HepG2 (cell line): ENCODE data around the gene CD70.
"Not testable (repeated sequence)": the region's sequence is repeated elsewhere in the genome, so short reads cannot be mapped to it uniquely, and the experiment has no call there.

ENCODE experiments used
- E2F2 ChIP-seq: sonication (generic); formaldehyde crosslinking; IDR thresholded peaks from 2 replicates; pipeline ENCODE4 v1.4.0; 2020; ENCODE audit warnings: missing genetic modification reagents, borderline replicate concordance
- ETV6 ChIP-seq: sonication (generic); formaldehyde crosslinking; conservative IDR thresholded peaks from 2 replicates; pipeline ENCODE4 v1.4.0; 2020; ENCODE audit warnings: missing genetic modification reagents
- FOXK2 ChIP-seq: fragments of 450-650 bp; IDR thresholded peaks from 2 replicates; pipeline ENCODE4 v1.6.1; 2016
- NR1H2 ChIP-seq: sonication (generic); formaldehyde crosslinking; IDR thresholded peaks from 2 replicates; pipeline ENCODE4 v1.8.1; 2022; ENCODE audit warnings: low read depth, missing genetic modification reagents, borderline replicate concordance
- ZFP62 ChIP-seq: sonication (generic); formaldehyde crosslinking; IDR thresholded peaks from 2 replicates; pipeline ENCODE4 v1.4.0; 2020; ENCODE audit warnings: missing genetic modification reagents
- ZMYM3 ChIP-seq: sonication (generic); formaldehyde crosslinking; IDR thresholded peaks from 2 replicates; pipeline ENCODE4 v1.5.1; 2020; ENCODE audit warnings: mild to moderate bottlenecking, missing genetic modification reagents
- ZZZ3 ChIP-seq: sonication (generic); formaldehyde crosslinking; IDR thresholded peaks from 2 replicates; pipeline ENCODE4 v1.4.0; 2020; ENCODE audit warnings: missing genetic modification reagents, mild to moderate bottlenecking, borderline replicate concordance
- TF ChIP-seq, protein P1 (sequence below): sonication (generic); formaldehyde crosslinking; IDR thresholded peaks from 2 replicates; pipeline ENCODE4 v1.4.0; 2020; ENCODE audit warnings: mild to moderate bottlenecking, missing genetic modification reagents, borderline replicate concordance

- not testable (repeated sequence) for TF ChIP-seq FOXK2; ZFP62 (CRISPR knock-in tag); ZZZ3 (CRISPR knock-in tag); ETV6 (CRISPR knock-in tag); E2F2 (CRISPR knock-in tag); ZMYM3 (CRISPR knock-in tag); NR1H2 (CRISPR knock-in tag)
- TF ChIP-seq, protein P1, sequence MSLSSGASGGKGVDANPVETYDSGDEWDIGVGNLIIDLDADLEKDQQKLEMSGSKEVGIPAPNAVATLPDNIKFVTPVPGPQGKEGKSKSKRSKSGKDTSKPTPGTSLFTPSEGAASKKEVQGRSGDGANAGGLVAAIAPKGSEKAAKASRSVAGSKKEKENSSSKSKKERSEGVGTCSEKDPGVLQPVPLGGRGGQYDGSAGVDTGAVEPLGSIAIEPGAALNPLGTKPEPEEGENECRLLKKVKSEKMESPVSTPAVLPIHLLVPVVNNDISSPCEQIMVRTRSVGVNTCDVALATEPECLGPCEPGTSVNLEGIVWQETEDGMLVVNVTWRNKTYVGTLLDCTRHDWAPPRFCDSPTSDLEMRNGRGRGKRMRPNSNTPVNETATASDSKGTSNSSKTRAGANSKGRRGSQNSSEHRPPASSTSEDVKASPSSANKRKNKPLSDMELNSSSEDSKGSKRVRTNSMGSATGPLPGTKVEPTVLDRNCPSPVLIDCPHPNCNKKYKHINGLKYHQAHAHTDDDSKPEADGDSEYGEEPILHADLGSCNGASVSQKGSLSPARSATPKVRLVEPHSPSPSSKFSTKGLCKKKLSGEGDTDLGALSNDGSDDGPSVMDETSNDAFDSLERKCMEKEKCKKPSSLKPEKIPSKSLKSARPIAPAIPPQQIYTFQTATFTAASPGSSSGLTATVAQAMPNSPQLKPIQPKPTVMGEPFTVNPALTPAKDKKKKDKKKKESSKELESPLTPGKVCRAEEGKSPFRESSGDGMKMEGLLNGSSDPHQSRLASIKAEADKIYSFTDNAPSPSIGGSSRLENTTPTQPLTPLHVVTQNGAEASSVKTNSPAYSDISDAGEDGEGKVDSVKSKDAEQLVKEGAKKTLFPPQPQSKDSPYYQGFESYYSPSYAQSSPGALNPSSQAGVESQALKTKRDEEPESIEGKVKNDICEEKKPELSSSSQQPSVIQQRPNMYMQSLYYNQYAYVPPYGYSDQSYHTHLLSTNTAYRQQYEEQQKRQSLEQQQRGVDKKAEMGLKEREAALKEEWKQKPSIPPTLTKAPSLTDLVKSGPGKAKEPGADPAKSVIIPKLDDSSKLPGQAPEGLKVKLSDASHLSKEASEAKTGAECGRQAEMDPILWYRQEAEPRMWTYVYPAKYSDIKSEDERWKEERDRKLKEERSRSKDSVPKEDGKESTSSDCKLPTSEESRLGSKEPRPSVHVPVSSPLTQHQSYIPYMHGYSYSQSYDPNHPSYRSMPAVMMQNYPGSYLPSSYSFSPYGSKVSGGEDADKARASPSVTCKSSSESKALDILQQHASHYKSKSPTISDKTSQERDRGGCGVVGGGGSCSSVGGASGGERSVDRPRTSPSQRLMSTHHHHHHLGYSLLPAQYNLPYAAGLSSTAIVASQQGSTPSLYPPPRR (CRISPR knock-in tag), result not testable (repeated sequence)
These were observed 49.4 kb upstream of the CD70 start for GRCh38 chr19:6640333-6640732.
